ENCODE measurements around the gene RANBP9. TPM values are rescaled to one million over a fixed set of nuclear protein-coding genes. Genes with fewer than 3 reads are reported as not detected.
A peak's percentile ranks its signal among the peaks of the same experiment; 100 is the strongest.

RANBP9 gene
- total and polyA plus RNA-seq, 7 experiments from 2014 or later, result 2.7 to 56.9 (median 47.9) TPM

- Mint-ChIP-seq H3K4me1 (peaks cover 75 to 100% (median 96%) of the 10 kb centered on the region in 7 donors), H3K27me3 (no peaks in the 10 kb centered on the region), H3K27ac (peak overlapping the region in 2 of 9 donors; percentile 20 to 25), H3K4me3 (peak overlapping the region in 5 of 10 donors; percentile 12 to 41 (median 22)), H3K36me3 (peaks cover 0 to 10% (median 5%) of the 10 kb centered on the region in 5 donors), H3K9me3 (peaks cover 0 to 10% (median 0%) of the 10 kb centered on the region in 11 donors)
- ChIA-PET POLR2A (interaction anchor here (0.6 to 0.8 kb wide), 2 partner anchors 25 to 47 kb away, joined by 3 read pairs; partner anchors contain the start of gene RANBP9), CTCF (no interaction called here)
- peaks cover 27 to 47% of the 10 kb centered on the region in 2 donors for H3K4me1 ChIP-seq (ENCODE audit: control insufficient read depth in 2 of 2, insufficient read depth in 2 of 2, low read length in 2 of 2)
- H3K9me3 ChIP-seq (ENCODE audit: control insufficient read depth in 2 of 3, low read length in 3 of 3), result no peaks in the 10 kb centered on the region
- H3K27ac ChIP-seq (ENCODE audit: low read depth, low read length), result no peak overlapping the region
- DNase-seq (no peak), ATAC-seq (no peak)
- no peak overlapping the region for H3K4me3 ChIP-seq (ENCODE audit: low read length)
- intact Hi-C loops (cut with micrococcal nuclease), result loop anchor here in 1 of 2 donors (5.0 kb wide), 1 partner anchor 32 kb away; no protein-coding TSS in a partner anchor
- H3K27me3 ChIP-seq (ENCODE audit: control insufficient read depth in 2 of 2, insufficient read depth in 2 of 2, low read length in 2 of 2), result no peaks in the 10 kb centered on the region
- no peaks in the 10 kb centered on the region for H3K36me3 ChIP-seq (ENCODE audit: control insufficient read depth in 2 of 3, insufficient read depth in 3 of 3, low read length in 3 of 3)
These were observed 46.8 kb downstream of the RANBP9 start for GRCh38 chr6:13664703-13665352.

- Histone ChIP-seq H3K36me3 (ENCODE audit: control insufficient read depth in 2 of 3, insufficient read depth in 3 of 3, low read length in 3 of 3) (no peaks in the 10 kb centered on the region), H3K27ac (ENCODE audit: low read depth, low read length) (no peak overlapping the region), H3K4me3 (ENCODE audit: low read length) (no peak overlapping the region), H3K4me1 (ENCODE audit: control insufficient read depth in 2 of 2, insufficient read depth in 2 of 2, low read length in 2 of 2) (peaks cover 27 to 48% of the 10 kb centered on the region in 2 donors), H3K27me3 (ENCODE audit: control insufficient read depth in 2 of 2, insufficient read depth in 2 of 2, low read length in 2 of 2) (no peaks in the 10 kb centered on the region), H3K9me3 (ENCODE audit: control insufficient read depth in 2 of 3, low read length in 3 of 3) (no peaks in the 10 kb centered on the region)
- peak overlapping the region in 8 of 10 donors; percentile 5 to 54 (median 36) for H3K4me3 Mint-ChIP-seq
- ATAC-seq (no peak), DNase-seq (no peak)
- peaks cover 72 to 100% (median 98%) of the 10 kb centered on the region in 7 donors for H3K4me1 Mint-ChIP-seq
- peaks cover 0 to 6% (median 1%) of the 10 kb centered on the region in 5 donors for H3K36me3 Mint-ChIP-seq
- no peaks in the 10 kb centered on the region for H3K27me3 Mint-ChIP-seq
- ChIA-PET CTCF (no interaction called here), POLR2A (interaction anchor here (0.6 kb wide), 1 partner anchor 48 kb away, joined by 3 read pairs; the partner anchor contains the start of gene RANBP9)
- H3K9me3 Mint-ChIP-seq, result peaks cover 0 to 3% (median 0%) of the 10 kb centered on the region in 11 donors
- intact Hi-C loops (cut with micrococcal nuclease), result loop anchor here (1.0 to 5.0 kb wide), 3 partner anchors 9 to 33 kb away; no protein-coding TSS in a partner anchor
- peak overlapping the region in 2 of 9 donors; percentile 37 to 63 for H3K27ac Mint-ChIP-seq
These were observed 47.6 kb downstream of the RANBP9 start for GRCh38 chr6:13663986-13664385.

- peaks cover 27 to 50% of the 10 kb centered on the region in 2 donors for H3K4me1 ChIP-seq (ENCODE audit: control insufficient read depth in 2 of 2, insufficient read depth in 2 of 2, low read length in 2 of 2)
- H3K27me3 ChIP-seq (ENCODE audit: control insufficient read depth in 2 of 2, insufficient read depth in 2 of 2, low read length in 2 of 2), result no peaks in the 10 kb centered on the region
- Mint-ChIP-seq H3K4me3 (peak overlapping the region in 6 of 10 donors; percentile 2 to 61 (median 28)), H3K36me3 (peaks cover 0 to 3% (median 0%) of the 10 kb centered on the region in 5 donors), H3K4me1 (peaks cover 65 to 95% (median 92%) of the 10 kb centered on the region in 7 donors), H3K27me3 (no peaks in the 10 kb centered on the region), H3K9me3 (no peaks in the 10 kb centered on the region), H3K27ac (peak overlapping the region in 3 of 9 donors; percentile 34 to 62 (median 45))
- no peaks in the 10 kb centered on the region for H3K9me3 ChIP-seq (ENCODE audit: control insufficient read depth in 2 of 3, low read length in 3 of 3)
- no peak overlapping the region for H3K4me3 ChIP-seq (ENCODE audit: low read length)
- no peaks in the 10 kb centered on the region for H3K36me3 ChIP-seq (ENCODE audit: control insufficient read depth in 2 of 3, insufficient read depth in 3 of 3, low read length in 3 of 3)
- POLR2A ChIA-PET, result no interaction called here
- CTCF ChIA-PET, result no interaction called here
- ATAC-seq (no peak), DNase-seq (no peak)
- intact Hi-C loops (cut with micrococcal nuclease), result loop anchor here (1.0 to 5.0 kb wide), 3 partner anchors 11 to 35 kb away; no protein-coding TSS in a partner anchor
- no peak overlapping the region for H3K27ac ChIP-seq (ENCODE audit: low read depth, low read length)
These were observed 48.8 kb downstream of the RANBP9 start for GRCh38 chr6:13662651-13663334.

GRCh38 chr6:13661647-13662046, 50.0 kb downstream of the RANBP9 start:
- Histone ChIP-seq H3K36me3 (ENCODE audit: control insufficient read depth in 2 of 3, insufficient read depth in 3 of 3, low read length in 3 of 3) (peaks cover 0 to 5% (median 0%) of the 10 kb centered on the region in 3 experiments), H3K9me3 (ENCODE audit: control insufficient read depth in 2 of 3, low read length in 3 of 3) (no peaks in the 10 kb centered on the region), H3K4me3 (ENCODE audit: low read length) (no peak overlapping the region), H3K27me3 (ENCODE audit: control insufficient read depth in 2 of 2, insufficient read depth in 2 of 2, low read length in 2 of 2) (no peaks in the 10 kb centered on the region), H3K27ac (ENCODE audit: low read depth, low read length) (no peak overlapping the region), H3K4me1 (ENCODE audit: control insufficient read depth in 2 of 2, insufficient read depth in 2 of 2, low read length in 2 of 2) (peaks cover 18 to 43% of the 10 kb centered on the region in 2 donors)
- CTCF ChIA-PET, result no interaction called here
- peaks cover 0 to 5% (median 2%) of the 10 kb centered on the region in 5 donors for H3K36me3 Mint-ChIP-seq
- no peaks in the 10 kb centered on the region for H3K27me3 Mint-ChIP-seq
- H3K4me3 Mint-ChIP-seq, result peak overlapping the region in 6 of 10 donors; percentile 5 to 44 (median 26)
- H3K9me3 Mint-ChIP-seq, result no peaks in the 10 kb centered on the region
- H3K4me1 Mint-ChIP-seq, result peaks cover 57 to 93% (median 85%) of the 10 kb centered on the region in 7 donors
- DNase-seq (no peak), ATAC-seq (no peak)
- POLR2A ChIA-PET, result no interaction called here
- intact Hi-C loops (cut with micrococcal nuclease), result loop anchor here (2.0 to 5.0 kb wide), 2 partner anchors 15 to 36 kb away; no protein-coding TSS in a partner anchor
- peak overlapping the region in 2 of 9 donors; percentile 14 to 18 for H3K27ac Mint-ChIP-seq

GRCh38 chr6:13660893-13661292, 50.7 kb downstream of the RANBP9 start:
- ChIA-PET POLR2A (interaction anchor here (1.0 to 1.3 kb wide), 2 partner anchors 9 to 48 kb away, joined by 3 to 7 read pairs; no protein-coding TSS in a partner anchor), CTCF (interaction anchor here (0.6 kb wide), 1 partner anchor 51 kb away, joined by 3 read pairs; the partner anchor contains the start of gene RANBP9)
- ATAC-seq (no peak), DNase-seq (no peak)
- Histone ChIP-seq H3K9me3 (ENCODE audit: control insufficient read depth in 2 of 3, low read length in 3 of 3) (no peaks in the 10 kb centered on the region), H3K4me1 (ENCODE audit: control insufficient read depth in 2 of 2, insufficient read depth in 2 of 2, low read length in 2 of 2) (peaks cover 11 to 39% of the 10 kb centered on the region in 2 donors), H3K4me3 (ENCODE audit: low read length) (no peak overlapping the region), H3K27me3 (ENCODE audit: control insufficient read depth in 2 of 2, insufficient read depth in 2 of 2, low read length in 2 of 2) (no peaks in the 10 kb centered on the region), H3K36me3 (ENCODE audit: control insufficient read depth in 2 of 3, insufficient read depth in 3 of 3, low read length in 3 of 3) (peaks cover 0 to 8% (median 0%) of the 10 kb centered on the region in 3 experiments), H3K27ac (ENCODE audit: low read depth, low read length) (no peak overlapping the region)
- intact Hi-C loops (cut with micrococcal nuclease), result loop anchor here in 1 of 2 donors (5.0 kb wide), 1 partner anchor 36 kb away; no protein-coding TSS in a partner anchor
- Mint-ChIP-seq H3K4me1 (peaks cover 52 to 90% (median 83%) of the 10 kb centered on the region in 7 donors), H3K9me3 (no peaks in the 10 kb centered on the region), H3K36me3 (peaks cover 0 to 8% (median 6%) of the 10 kb centered on the region in 5 donors), H3K27ac (peak overlapping the region in 2 of 9 donors; percentile 7 to 12), H3K4me3 (peak overlapping the region in 5 of 10 donors; percentile 2 to 37 (median 24)), H3K27me3 (no peaks in the 10 kb centered on the region)

GRCh38 chr6:13660273-13660672, 51.4 kb downstream of the RANBP9 start:
- H3K4me1 ChIP-seq (ENCODE audit: control insufficient read depth in 2 of 2, insufficient read depth in 2 of 2, low read length in 2 of 2), result peaks cover 5 to 34% of the 10 kb centered on the region in 2 donors
- no peaks in the 10 kb centered on the region for H3K9me3 Mint-ChIP-seq
- ATAC-seq (no peak), DNase-seq (no peak)
- intact Hi-C loops (cut with micrococcal nuclease), result loop anchor here in 1 of 2 donors (5.0 kb wide), 1 partner anchor 37 kb away; no protein-coding TSS in a partner anchor
- H3K36me3 ChIP-seq (ENCODE audit: control insufficient read depth in 2 of 3, insufficient read depth in 3 of 3, low read length in 3 of 3), result peaks cover 0 to 8% (median 0%) of the 10 kb centered on the region in 3 experiments
- H3K4me3 ChIP-seq (ENCODE audit: low read length), result no peak overlapping the region
- H3K9me3 ChIP-seq (ENCODE audit: control insufficient read depth in 2 of 3, low read length in 3 of 3), result no peaks in the 10 kb centered on the region
- peaks cover 48 to 87% (median 77%) of the 10 kb centered on the region in 7 donors for H3K4me1 Mint-ChIP-seq
- ChIA-PET POLR2A (interaction anchor here (1.0 to 1.3 kb wide), 2 partner anchors 9 to 49 kb away, joined by 3 to 7 read pairs; no protein-coding TSS in a partner anchor), CTCF (interaction anchor here (0.6 kb wide), 1 partner anchor 51 kb away, joined by 3 read pairs; the partner anchor contains the start of gene RANBP9)
- H3K27me3 Mint-ChIP-seq, result no peaks in the 10 kb centered on the region
- peaks cover 0 to 12% (median 9%) of the 10 kb centered on the region in 5 donors for H3K36me3 Mint-ChIP-seq
- H3K27ac ChIP-seq (ENCODE audit: low read depth, low read length), result no peak overlapping the region
- peak overlapping the region in 4 of 9 donors; percentile 23 to 68 (median 42) for H3K27ac Mint-ChIP-seq
- H3K4me3 Mint-ChIP-seq, result peak overlapping the region in 2 of 10 donors; percentile 27 to 34
- H3K27me3 ChIP-seq (ENCODE audit: control insufficient read depth in 2 of 2, insufficient read depth in 2 of 2, low read length in 2 of 2), result no peaks in the 10 kb centered on the region
